Tibial nerve (tissue), 4 donors: ENCODE results near the gene ASTN2. TPM values are rescaled to one million over a fixed set of nuclear protein-coding genes. Genes with fewer than 3 reads are reported as not detected.

Experiments used
- DNase-seq, 2 donors: peaks; one replicate each; pipeline ENCODE4 v3.0.0-alpha.2; 2019; ENCODE audit warnings: low spot score in 2 of 2
- H3K27ac ChIP-seq, 4 donors: fragments of 200-600 bp; sonication (generic) in 3 of 4; one replicate each; pipeline ENCODE4 v1.5.1; 2017 to 2019; ENCODE audit warnings: mild to moderate bottlenecking in 1 of 4
- H3K27me3 ChIP-seq, 2 donors: fragments of 200-600 bp; sonication (generic) in 1 of 2; one replicate each; pipeline versions ENCODE4 v1.5.1 to v1.6.0; 2017 to 2019
- H3K36me3 ChIP-seq, 3 donors: fragments of 200-600 bp; sonication (generic); one replicate each; pipeline ENCODE4 v1.5.1; 2018 to 2019
- H3K4me1 ChIP-seq, 4 donors: fragments of 200-600 bp; sonication (generic) in 3 of 4; one replicate each; pipeline ENCODE4 v1.5.1; 2017 to 2019
- H3K4me3 ChIP-seq, 4 donors: fragments of 200-600 bp; sonication (generic) in 3 of 4; one replicate each; pipeline ENCODE4 v1.5.1; 2017 to 2019; ENCODE audit warnings: mild to moderate bottlenecking in 1 of 4, moderate library complexity in 1 of 4
- H3K9me3 ChIP-seq, 4 donors: fragments of 200-600 bp; sonication (generic) in 3 of 4; one replicate each; pipeline ENCODE4 v1.5.1; 2017 to 2019
- EP300 ChIP-seq, 2 donors: sonication (generic); formaldehyde crosslinking; IDR thresholded peaks; one replicate each; pipeline ENCODE4 v1.6.1; 2017; ENCODE audit warnings: antibody characterized with exemption in 2 of 2, mild to moderate bottlenecking in 1 of 2
- POLR2A ChIP-seq, 2 donors: fragments of 450-650 bp; IDR thresholded peaks; one replicate each; pipeline ENCODE4 v1.6.1; 2017; ENCODE audit warnings: antibody characterized with exemption in 2 of 2, mild to moderate bottlenecking in 2 of 2, moderate library complexity in 2 of 2
- WGBS, 2 donors: methylation state at CpG; one replicate each; pipeline ENCODE4 v1.1.5; 2018; 5-methylcytosine and 5-hydroxymethylcytosine counted together
- total RNA-seq, 4 donors: library from RNA; depleted of rRNA; stranded (reverse); fragments of >200 nt; gene quantifications; one replicate each; pipeline ENCODE4 v1.1.0, GENCODE V29; 2016
- TF ChIP-seq, protein P1 (sequence below), 5 experiments: fragments of 200-600 bp in 3 of 5; fragments of 450-650 bp in 2 of 5; sonication (generic) in 3 of 5; IDR thresholded peaks; one replicate each; pipeline ENCODE4 v1.5.1; 2016 to 2019; ENCODE audit warnings: antibody characterized with exemption in 5 of 5, mild to moderate bottlenecking in 3 of 5, moderate library complexity in 2 of 5

ASTN2 gene
- total RNA-seq, 4 donors from 2014 or later = 9.0 to 14.9 (median 12.3) TPM

DNA sequence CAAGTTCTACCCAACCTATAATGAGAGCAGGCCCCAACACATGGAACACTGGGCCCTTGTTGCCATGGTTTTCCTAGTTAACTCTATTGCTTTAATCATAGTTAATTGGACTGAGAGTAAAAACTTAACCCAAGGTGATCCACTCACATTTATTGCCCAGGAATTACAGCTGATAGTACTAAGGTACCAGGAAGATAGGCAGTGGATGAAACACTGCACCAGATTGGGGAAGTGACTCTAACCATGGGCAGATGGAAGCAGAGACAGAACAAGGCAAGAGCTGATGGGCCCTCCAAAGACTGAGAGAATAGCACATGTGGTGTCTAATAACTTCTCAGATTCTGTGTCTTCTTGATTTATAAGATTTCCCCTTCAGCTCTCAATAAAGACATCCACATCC lies 873.5 kb downstream of the ASTN2 start:
- Histone ChIP-seq H3K9me3 (peaks cover 0 to 3% (median 0%) of the 10 kb centered on the region in 4 donors), H3K27ac (no peak overlapping the region), H3K4me3 (no peak overlapping the region), H3K27me3 (no peaks in the 10 kb centered on the region), H3K4me1 (no peaks in the 10 kb centered on the region), H3K36me3 (no peaks in the 10 kb centered on the region)
- TF ChIP-seq, protein P1, sequence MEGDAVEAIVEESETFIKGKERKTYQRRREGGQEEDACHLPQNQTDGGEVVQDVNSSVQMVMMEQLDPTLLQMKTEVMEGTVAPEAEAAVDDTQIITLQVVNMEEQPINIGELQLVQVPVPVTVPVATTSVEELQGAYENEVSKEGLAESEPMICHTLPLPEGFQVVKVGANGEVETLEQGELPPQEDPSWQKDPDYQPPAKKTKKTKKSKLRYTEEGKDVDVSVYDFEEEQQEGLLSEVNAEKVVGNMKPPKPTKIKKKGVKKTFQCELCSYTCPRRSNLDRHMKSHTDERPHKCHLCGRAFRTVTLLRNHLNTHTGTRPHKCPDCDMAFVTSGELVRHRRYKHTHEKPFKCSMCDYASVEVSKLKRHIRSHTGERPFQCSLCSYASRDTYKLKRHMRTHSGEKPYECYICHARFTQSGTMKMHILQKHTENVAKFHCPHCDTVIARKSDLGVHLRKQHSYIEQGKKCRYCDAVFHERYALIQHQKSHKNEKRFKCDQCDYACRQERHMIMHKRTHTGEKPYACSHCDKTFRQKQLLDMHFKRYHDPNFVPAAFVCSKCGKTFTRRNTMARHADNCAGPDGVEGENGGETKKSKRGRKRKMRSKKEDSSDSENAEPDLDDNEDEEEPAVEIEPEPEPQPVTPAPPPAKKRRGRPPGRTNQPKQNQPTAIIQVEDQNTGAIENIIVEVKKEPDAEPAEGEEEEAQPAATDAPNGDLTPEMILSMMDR (IDR thresholded peaks at IDR 0.05) = no peak
- TF ChIP-seq POLR2A (IDR thresholded peaks at IDR 0.05) (no peak), EP300 (IDR thresholded peaks at IDR 0.05) (no peak)
- no peak for DNase-seq

- TF ChIP-seq POLR2A (IDR thresholded peaks at IDR 0.05) = no peak
- TF ChIP-seq, protein P1 (IDR thresholded peaks at IDR 0.05) = no peak
- TF ChIP-seq EP300 (IDR thresholded peaks at IDR 0.05) = no peak
- Histone ChIP-seq H3K27me3 (no peaks in the 10 kb centered on the region), H3K9me3 (peaks cover 0 to 3% (median 0%) of the 10 kb centered on the region in 4 donors), H3K36me3 (no peaks in the 10 kb centered on the region), H3K4me1 (no peaks in the 10 kb centered on the region), H3K27ac (no peak overlapping the region), H3K4me3 (no peak overlapping the region)
- DNase-seq = no peak
- WGBS, 2 donors = 85 to 89% methylated on average over 6 of the region's 6 CpGs
Measured at GRCh38 chr9:116539549-116539948, 875.3 kb downstream of the ASTN2 start.

DNA sequence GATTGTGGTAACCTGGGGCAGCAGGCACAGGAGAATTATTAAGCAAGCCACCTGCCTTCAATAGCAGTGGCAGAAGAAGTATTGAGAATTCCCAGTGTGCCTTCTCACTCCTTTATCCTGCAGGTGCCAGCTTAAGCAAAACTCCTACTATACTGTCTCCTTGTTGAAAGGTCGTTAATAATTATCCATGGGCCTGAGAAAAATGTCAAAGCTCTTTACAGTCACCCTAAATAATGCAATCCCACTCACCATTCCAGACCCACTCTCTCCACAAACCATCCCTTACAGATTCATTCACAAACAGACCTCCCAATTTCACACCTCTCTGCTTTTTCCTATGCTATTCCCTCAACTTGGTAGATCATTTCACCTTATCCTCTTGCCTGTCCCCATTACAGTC lies 889.2 kb downstream of the ASTN2 start:
- H3K4me3 ChIP-seq = no peak overlapping the region
- H3K27ac ChIP-seq = no peak overlapping the region
- no peaks in the 10 kb centered on the region for H3K4me1 ChIP-seq
- DNase-seq = no peak
- H3K36me3 ChIP-seq = peaks cover 0 to 5% (median 0%) of the 10 kb centered on the region in 3 donors
- peaks cover 0 to 20% (median 5%) of the 10 kb centered on the region in 4 donors for H3K9me3 ChIP-seq
- no peaks in the 10 kb centered on the region for H3K27me3 ChIP-seq
- 76 to 80% methylated on average over 1 of the region's 1 CpG for WGBS, 2 donors
- TF ChIP-seq, protein P1 (IDR thresholded peaks at IDR 0.05) = no peak
- TF ChIP-seq POLR2A (IDR thresholded peaks at IDR 0.05) (no peak), EP300 (IDR thresholded peaks at IDR 0.05) (no peak)

DNA sequence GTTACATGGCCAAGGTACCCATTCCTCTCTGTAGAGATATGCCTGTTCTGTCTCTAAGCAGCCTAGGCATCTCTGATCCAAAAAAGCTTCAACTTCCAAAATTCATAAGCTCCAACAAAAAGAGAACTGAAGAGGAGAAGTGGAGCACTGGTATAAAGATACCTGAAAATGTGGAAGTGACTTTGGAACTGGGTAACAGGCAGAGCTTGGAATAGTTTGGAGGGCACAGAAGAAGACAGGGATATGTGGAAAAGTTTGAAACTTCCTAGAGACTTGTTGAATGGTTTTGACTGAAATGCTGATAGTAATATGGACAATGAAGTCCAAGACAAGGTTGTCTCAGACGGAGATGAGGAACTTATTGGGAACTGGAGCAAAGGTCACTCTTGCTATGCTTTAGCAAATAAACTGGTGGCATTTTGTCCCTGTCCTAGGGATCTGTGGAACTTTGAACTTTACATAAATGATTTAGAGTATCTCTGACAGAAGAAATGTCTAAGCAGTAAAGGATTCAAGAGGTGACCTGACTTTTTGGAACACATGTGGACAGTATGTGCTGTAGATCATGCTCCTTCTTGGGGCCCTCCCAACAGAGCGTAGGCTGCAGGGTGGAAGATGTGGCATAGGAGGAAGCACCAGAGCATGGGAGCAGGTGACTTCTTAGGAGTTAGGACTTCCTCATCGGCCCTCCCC lies 889.9 kb downstream of the ASTN2 start:
- no peaks in the 10 kb centered on the region for H3K27me3 ChIP-seq
- H3K9me3 ChIP-seq = peaks cover 0 to 26% (median 7%) of the 10 kb centered on the region in 4 donors
- H3K36me3 ChIP-seq = peaks cover 0 to 5% (median 0%) of the 10 kb centered on the region in 3 donors
- no peaks in the 10 kb centered on the region for H3K4me1 ChIP-seq
- no peak overlapping the region for H3K4me3 ChIP-seq
- no peak for DNase-seq
- H3K27ac ChIP-seq = no peak overlapping the region
- 85 to 91% methylated on average over 3 of the region's 3 CpGs for WGBS, 2 donors
- TF ChIP-seq EP300 (IDR thresholded peaks at IDR 0.05) (no peak), POLR2A (IDR thresholded peaks at IDR 0.05) (no peak)
- TF ChIP-seq, protein P1 (IDR thresholded peaks at IDR 0.05) = no peak

GRCh38 chr9:116520218-116520617 lies 894.6 kb downstream of the ASTN2 start:
- H3K9me3 ChIP-seq = peaks cover 0 to 38% (median 7%) of the 10 kb centered on the region in 4 donors
- TF ChIP-seq EP300 (IDR thresholded peaks at IDR 0.05) = no peak
- TF ChIP-seq, protein P1 (IDR thresholded peaks at IDR 0.05) = no peak
- no peak for TF ChIP-seq POLR2A (IDR thresholded peaks at IDR 0.05)
- no peaks in the 10 kb centered on the region for H3K36me3 ChIP-seq
- DNase-seq = no peak
- no peaks in the 10 kb centered on the region for H3K27me3 ChIP-seq
- H3K4me3 ChIP-seq = no peak overlapping the region
- H3K4me1 ChIP-seq = no peaks in the 10 kb centered on the region
- 78 to 82% methylated on average over 2 of the region's 2 CpGs for WGBS, 2 donors
- no peak overlapping the region for H3K27ac ChIP-seq
